ENCODE measurements around the gene ANKRD36. TPM values are rescaled to one million over a fixed set of nuclear protein-coding genes. Genes with fewer than 3 reads are reported as not detected.
A peak's percentile ranks its signal among the peaks of the same experiment; 100 is the strongest.
"Not testable (repeated sequence)": the region's sequence is repeated elsewhere in the genome, so short reads cannot be mapped to it uniquely, and the experiment has no call there.

ANKRD36 gene
- total and polyA plus RNA-seq, 7 donors, result 1.8 to 51.0 (median 27.2) TPM; not detected in 1

DNA sequence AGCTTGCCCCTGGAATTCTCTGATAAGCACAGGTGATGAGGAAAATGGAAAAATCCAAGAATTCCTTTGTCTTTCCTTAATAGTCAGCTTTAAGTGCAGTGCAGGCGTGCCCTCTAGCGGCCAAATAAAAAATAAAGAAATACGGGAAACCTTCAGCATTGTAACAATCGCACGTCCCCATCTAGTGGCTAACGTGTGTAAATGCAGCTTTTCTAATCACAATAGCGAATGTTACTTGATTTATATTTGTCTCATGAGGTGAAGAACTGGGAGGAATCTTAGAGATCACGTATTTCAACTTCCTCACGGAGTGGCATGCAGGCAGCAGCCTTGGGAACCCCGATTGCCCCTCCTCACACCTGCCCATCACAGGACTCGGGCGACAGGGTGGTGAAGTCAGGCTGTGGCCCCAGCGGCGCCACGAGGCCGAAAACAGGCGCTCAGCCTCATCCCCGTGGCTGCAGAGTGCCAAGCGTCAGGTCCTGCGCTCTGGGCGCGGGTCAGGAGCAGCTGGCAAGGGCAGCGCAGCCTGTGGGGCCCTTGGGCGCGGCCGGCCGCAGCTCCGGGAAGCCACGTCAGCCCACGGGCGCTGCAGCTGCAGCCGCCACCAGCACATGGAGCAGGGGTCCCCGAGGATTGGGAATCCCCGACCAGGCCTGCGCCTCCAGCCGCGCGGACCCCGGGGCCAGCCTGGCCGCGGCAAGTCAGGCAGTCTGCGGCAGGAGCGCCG lies 468 bp upstream of the ANKRD36 start:
- H3K27me3 ChIP-seq, H3K4me1 ChIP-seq, H3K9me3 ChIP-seq, H3K36me3 ChIP-seq: not testable (repeated sequence)
- Histone ChIP-seq H3K4me3 (peak overlapping the region; percentile 64 to 82 (median 70)), H3K27ac (peak overlapping the region; percentile 88 to 95 (median 92))
- intact Hi-C loops (cut with DNase I), result loop anchor here (2.0 to 5.0 kb wide), 3 partner anchors 100 to 296 kb away; partner anchors contain the start of genes ANKRD39 and CNNM3
- DNase-seq, result peak; percentile 76
- TF ChIP-seq, protein P1, sequence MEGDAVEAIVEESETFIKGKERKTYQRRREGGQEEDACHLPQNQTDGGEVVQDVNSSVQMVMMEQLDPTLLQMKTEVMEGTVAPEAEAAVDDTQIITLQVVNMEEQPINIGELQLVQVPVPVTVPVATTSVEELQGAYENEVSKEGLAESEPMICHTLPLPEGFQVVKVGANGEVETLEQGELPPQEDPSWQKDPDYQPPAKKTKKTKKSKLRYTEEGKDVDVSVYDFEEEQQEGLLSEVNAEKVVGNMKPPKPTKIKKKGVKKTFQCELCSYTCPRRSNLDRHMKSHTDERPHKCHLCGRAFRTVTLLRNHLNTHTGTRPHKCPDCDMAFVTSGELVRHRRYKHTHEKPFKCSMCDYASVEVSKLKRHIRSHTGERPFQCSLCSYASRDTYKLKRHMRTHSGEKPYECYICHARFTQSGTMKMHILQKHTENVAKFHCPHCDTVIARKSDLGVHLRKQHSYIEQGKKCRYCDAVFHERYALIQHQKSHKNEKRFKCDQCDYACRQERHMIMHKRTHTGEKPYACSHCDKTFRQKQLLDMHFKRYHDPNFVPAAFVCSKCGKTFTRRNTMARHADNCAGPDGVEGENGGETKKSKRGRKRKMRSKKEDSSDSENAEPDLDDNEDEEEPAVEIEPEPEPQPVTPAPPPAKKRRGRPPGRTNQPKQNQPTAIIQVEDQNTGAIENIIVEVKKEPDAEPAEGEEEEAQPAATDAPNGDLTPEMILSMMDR (IDR thresholded peaks at IDR 0.05), result peak; percentile 85 to 99 (median 96)
- peak in 1 of 4 donors; percentile 3 for TF ChIP-seq POLR2AphosphoS5 (IDR thresholded peaks at IDR 0.05)
- WGBS, 2 donors, result 0 to 1% methylated on average over 42 of the region's 44 CpGs

- not testable (repeated sequence) for H3K4me1 ChIP-seq, H3K9me3 ChIP-seq, H3K27me3 ChIP-seq, H3K36me3 ChIP-seq, DNase-seq
- peak overlapping the region; percentile 64 to 82 (median 70) for H3K4me3 ChIP-seq
- WGBS, 2 donors, result 1 to 2% methylated on average over 16 to 18 of the region's 18 CpGs
- peak overlapping the region; percentile 88 to 95 (median 92) for H3K27ac ChIP-seq
- intact Hi-C loops (cut with DNase I), result loop anchor here (2.0 to 5.0 kb wide), 3 partner anchors 102 to 297 kb away; partner anchors contain the start of genes ANKRD39 and CNNM3
Measured at GRCh38 chr2:97113882-97114255, 916 bp downstream of the ANKRD36 start.

DNA sequence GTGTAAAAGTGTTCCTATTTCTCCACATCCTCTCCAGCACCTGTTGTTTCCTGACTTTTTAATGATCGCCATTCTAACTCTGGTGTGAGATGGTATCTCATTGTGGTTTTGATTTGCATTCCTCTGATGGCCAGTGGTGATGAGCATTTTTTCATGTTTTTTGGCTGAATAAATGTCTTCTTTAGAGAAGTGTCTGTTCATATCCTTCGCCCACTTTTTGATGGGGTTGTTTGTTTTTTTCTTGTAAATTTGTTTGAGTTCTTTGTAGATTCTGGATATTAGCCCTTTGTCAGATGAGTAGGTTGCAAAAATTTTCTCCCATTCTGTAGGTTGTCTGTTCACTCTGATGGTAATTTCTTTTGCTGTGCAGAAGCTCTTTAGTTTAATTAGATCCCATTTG lies 16.1 kb downstream of the ANKRD36 start:
- H3K4me3 ChIP-seq; H3K4me1 ChIP-seq; H3K27ac ChIP-seq; H3K27me3 ChIP-seq; H3K9me3 ChIP-seq; H3K36me3 ChIP-seq; intact Hi-C loops (cut with DNase I); DNase-seq: not testable (repeated sequence)
- WGBS, 2 donors, result 87 to 93% methylated on average over 2 of the region's 2 CpGs

DNA sequence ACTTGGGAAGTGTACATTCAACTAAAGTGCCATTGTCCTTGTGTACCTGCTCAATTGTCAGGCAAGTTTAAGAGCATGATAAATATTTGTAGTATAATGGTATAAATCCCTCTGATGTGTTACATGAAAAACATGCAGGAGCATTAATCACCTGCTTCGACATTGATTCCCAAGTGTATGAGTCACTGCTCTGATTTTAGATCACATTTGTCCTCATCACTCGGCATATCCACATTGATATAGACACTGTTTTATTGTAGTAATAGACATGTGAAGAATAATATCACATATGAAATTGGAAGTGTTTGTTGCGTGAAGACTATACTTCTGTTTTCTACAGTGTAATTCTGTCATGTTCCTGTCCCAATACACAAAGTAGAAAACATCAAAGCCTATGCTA lies 31.1 kb downstream of the ANKRD36 start:
- H3K4me3 ChIP-seq; H3K9me3 ChIP-seq; H3K27ac ChIP-seq; H3K27me3 ChIP-seq; H3K4me1 ChIP-seq; intact Hi-C loops (cut with DNase I); DNase-seq: not testable (repeated sequence)
- H3K36me3 ChIP-seq, result peaks cover 0 to 34% (median 3%) of the 10 kb centered on the region in 4 donors
- WGBS, 2 donors, result 78 to 83% methylated on average over 3 of the region's 3 CpGs

DNA sequence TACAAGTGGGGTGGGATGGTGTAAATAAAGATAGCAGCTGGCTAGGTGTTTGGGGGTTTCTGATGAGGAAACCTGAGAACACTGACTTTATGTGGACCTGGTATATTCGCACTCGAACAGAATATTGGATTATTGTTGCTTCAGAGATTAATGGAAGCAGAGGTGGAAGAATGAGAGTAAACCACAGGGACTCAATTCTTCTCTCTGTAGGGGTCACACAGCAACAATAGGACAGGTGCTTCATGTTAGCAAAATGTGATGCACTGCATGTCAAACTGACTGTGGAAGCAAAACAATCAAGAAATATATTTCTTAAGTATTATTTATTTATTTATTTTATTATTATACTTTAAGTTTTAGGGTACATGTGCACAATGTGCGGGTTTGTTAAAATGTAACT lies 53.6 kb downstream of the ANKRD36 start:
- H3K4me3 ChIP-seq; H3K27me3 ChIP-seq; H3K9me3 ChIP-seq; intact Hi-C loops (cut with DNase I); DNase-seq; H3K27ac ChIP-seq; H3K4me1 ChIP-seq: not testable (repeated sequence)
- WGBS, 2 donors, result 88 to 95% methylated on average over 1 of the region's 3 CpGs
- H3K36me3 ChIP-seq, result peaks cover 0 to 32% (median 5%) of the 10 kb centered on the region in 4 donors

GRCh38 chr2:97167938-97168337 lies 55.0 kb downstream of the ANKRD36 start:
- DNase-seq; H3K9me3 ChIP-seq; intact Hi-C loops (cut with DNase I); H3K27ac ChIP-seq; H3K4me3 ChIP-seq; H3K27me3 ChIP-seq; H3K4me1 ChIP-seq: not testable (repeated sequence)
- 86 to 92% methylated on average over 4 of the region's 4 CpGs for WGBS, 2 donors
- H3K36me3 ChIP-seq, result peaks cover 0 to 32% (median 5%) of the 10 kb centered on the region in 4 donors

DNA sequence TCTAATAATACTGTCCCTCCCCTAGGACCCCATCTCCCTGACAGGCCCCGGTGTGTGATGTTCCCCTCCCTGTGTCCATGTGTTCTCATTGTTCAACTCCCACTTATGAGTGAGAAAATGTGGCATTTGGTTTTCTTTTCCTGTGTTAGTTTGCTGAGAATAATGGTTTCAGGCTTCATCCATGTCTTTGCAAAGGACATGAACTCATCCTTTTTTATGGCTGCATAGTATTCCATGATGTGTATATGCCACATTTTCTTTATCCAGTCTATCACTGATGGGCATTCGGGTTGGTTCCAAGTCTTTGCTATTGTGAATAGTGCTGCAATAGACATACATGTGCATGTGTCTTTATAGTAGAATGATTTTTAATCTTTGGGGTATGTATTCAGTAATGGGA lies 55.6 kb downstream of the ANKRD36 start:
- H3K36me3 ChIP-seq, result peaks cover 0 to 28% (median 4%) of the 10 kb centered on the region in 4 donors
- H3K4me3 ChIP-seq; intact Hi-C loops (cut with DNase I); DNase-seq; H3K9me3 ChIP-seq; H3K27me3 ChIP-seq; H3K27ac ChIP-seq; H3K4me1 ChIP-seq: not testable (repeated sequence)
- 79 to 86% methylated on average over 2 of the region's 2 CpGs for WGBS, 2 donors

DNA sequence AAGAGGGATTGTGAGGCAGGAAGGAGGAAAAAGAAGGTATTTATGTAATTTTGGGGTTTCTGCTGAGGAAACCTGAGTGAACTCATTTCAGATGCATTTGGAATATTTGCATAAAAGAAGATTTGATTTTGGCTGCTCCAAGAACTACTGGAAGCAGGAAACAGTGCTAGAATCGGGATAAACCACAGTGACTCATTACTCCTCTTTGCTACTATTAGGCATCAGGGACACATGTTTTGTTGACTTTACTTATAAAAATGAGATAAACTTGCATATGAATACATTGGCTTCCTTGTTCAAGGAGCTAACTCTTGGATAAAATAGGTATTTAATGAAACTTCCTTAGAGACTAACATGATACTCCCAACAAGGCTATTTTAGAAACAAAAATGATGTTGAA lies 67.4 kb downstream of the ANKRD36 start:
- peaks cover 0 to 42% (median 3%) of the 10 kb centered on the region in 4 donors for H3K36me3 ChIP-seq
- H3K4me3 ChIP-seq; H3K4me1 ChIP-seq; H3K9me3 ChIP-seq; H3K27me3 ChIP-seq; DNase-seq; intact Hi-C loops (cut with DNase I); H3K27ac ChIP-seq: not testable (repeated sequence)
- WGBS, 2 donors, result 86 to 95% methylated on average over 1 of the region's 1 CpG

GRCh38 chr2:97195349-97195748 lies 82.4 kb downstream of the ANKRD36 start:
- H3K27ac ChIP-seq; H3K4me1 ChIP-seq; H3K9me3 ChIP-seq; H3K4me3 ChIP-seq; H3K27me3 ChIP-seq; intact Hi-C loops (cut with DNase I); DNase-seq: not testable (repeated sequence)
- no CpG with 5 or more reads among the region's 1 CpG for WGBS, 2 donors
- H3K36me3 ChIP-seq, result peaks cover 0 to 83% (median 17%) of the 10 kb centered on the region in 4 donors

GRCh38 chr2:97197251-97197650 lies 84.3 kb downstream of the ANKRD36 start:
- H3K9me3 ChIP-seq; H3K4me3 ChIP-seq; H3K4me1 ChIP-seq; H3K27ac ChIP-seq; H3K27me3 ChIP-seq; intact Hi-C loops (cut with DNase I); DNase-seq: not testable (repeated sequence)
- H3K36me3 ChIP-seq, result peaks cover 0 to 83% (median 22%) of the 10 kb centered on the region in 4 donors
- whole genome bisulfite sequencing, 2 donors, result 93 to 98% methylated on average over 1 of the region's 1 CpG

- H3K4me1 ChIP-seq; intact Hi-C loops (cut with DNase I); H3K27me3 ChIP-seq; DNase-seq; H3K4me3 ChIP-seq; H3K27ac ChIP-seq; H3K9me3 ChIP-seq: not testable (repeated sequence)
- peaks cover 0 to 80% (median 27%) of the 10 kb centered on the region in 4 donors for H3K36me3 ChIP-seq
- 60 to 84% methylated on average over 2 of the region's 2 CpGs for WGBS, 2 donors
Measured at GRCh38 chr2:97200887-97201286, 87.9 kb downstream of the ANKRD36 start.

Measured in sigmoid colon (tissue), 7 donors.